Ishikawa (cell line): ENCODE measurements around the gene ADIG.

Experiments
- EGR1 ChIP-seq: IDR thresholded peaks from 2 replicates; pipeline ENCODE4 v1.6.1; 2012
- EP300 ChIP-seq: IDR thresholded peaks from 2 replicates; pipeline ENCODE4 v1.6.1; 2012; ENCODE audit warnings: borderline replicate concordance
- FOXM1 ChIP-seq: IDR thresholded peaks from 2 replicates; pipeline ENCODE4 v1.6.1; 2012; ENCODE audit warnings: low read depth, borderline replicate concordance
- RAD21 ChIP-seq: IDR thresholded peaks from 2 replicates; pipeline ENCODE4 v1.6.1; 2012; ENCODE audit warnings: low read depth
- TEAD4 ChIP-seq: IDR thresholded peaks from 2 replicates; pipeline ENCODE4 v1.6.1; 2012
- YY1 ChIP-seq: IDR thresholded peaks from 2 replicates; pipeline ENCODE4 v1.6.1; 2012; ENCODE audit warnings: low read depth
- TF ChIP-seq, protein P1 (sequence below): IDR thresholded peaks from 2 replicates; pipeline ENCODE4 v1.6.1; 2012; ENCODE audit warnings: low read depth, mild to moderate bottlenecking
- TF ChIP-seq, protein P2 (sequence below): IDR thresholded peaks from 2 replicates; pipeline ENCODE4 v1.6.1; 2012

DNA sequence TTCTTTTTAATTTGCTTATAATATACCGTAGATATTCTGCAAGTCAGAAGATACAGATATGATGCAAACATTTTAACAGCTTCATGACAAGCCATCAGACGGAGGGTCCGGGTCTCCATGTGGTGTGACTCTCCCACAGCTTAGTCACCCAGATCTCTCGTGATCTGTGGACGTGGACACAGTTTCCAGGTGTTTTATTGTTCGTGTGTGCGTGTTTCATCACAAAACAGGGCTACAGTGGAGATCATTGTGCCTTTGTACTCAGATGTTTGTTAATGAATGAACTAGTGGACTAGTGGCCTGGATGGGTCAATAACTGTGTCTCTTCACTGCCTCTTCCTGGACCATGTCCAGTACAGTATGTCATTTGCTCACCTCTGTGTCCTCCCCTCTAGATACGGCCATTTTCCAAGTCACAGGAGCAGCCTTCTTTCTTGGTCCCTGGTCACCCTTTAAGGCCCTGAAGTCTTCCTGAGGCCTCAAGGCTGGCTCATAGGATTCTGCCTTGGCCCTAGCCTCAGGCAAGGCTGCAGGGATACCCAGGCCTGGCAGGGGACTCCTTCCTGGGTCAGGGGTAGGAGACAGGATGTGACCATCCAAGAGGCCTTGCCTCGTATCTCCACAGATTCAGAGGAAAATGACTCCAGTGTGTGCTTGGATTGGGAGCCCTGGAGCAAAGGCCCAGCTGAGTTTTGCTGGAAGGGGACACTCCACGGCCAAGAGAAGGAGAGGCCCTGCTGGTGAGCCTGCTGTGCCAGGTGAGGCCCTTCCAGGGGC is 4.6 kb downstream of the ADIG start:
- TF ChIP-seq TEAD4, result no peak
- no peak for TF ChIP-seq EP300
- no peak for TF ChIP-seq YY1
- TF ChIP-seq RAD21, result no peak
- TF ChIP-seq, protein P1, sequence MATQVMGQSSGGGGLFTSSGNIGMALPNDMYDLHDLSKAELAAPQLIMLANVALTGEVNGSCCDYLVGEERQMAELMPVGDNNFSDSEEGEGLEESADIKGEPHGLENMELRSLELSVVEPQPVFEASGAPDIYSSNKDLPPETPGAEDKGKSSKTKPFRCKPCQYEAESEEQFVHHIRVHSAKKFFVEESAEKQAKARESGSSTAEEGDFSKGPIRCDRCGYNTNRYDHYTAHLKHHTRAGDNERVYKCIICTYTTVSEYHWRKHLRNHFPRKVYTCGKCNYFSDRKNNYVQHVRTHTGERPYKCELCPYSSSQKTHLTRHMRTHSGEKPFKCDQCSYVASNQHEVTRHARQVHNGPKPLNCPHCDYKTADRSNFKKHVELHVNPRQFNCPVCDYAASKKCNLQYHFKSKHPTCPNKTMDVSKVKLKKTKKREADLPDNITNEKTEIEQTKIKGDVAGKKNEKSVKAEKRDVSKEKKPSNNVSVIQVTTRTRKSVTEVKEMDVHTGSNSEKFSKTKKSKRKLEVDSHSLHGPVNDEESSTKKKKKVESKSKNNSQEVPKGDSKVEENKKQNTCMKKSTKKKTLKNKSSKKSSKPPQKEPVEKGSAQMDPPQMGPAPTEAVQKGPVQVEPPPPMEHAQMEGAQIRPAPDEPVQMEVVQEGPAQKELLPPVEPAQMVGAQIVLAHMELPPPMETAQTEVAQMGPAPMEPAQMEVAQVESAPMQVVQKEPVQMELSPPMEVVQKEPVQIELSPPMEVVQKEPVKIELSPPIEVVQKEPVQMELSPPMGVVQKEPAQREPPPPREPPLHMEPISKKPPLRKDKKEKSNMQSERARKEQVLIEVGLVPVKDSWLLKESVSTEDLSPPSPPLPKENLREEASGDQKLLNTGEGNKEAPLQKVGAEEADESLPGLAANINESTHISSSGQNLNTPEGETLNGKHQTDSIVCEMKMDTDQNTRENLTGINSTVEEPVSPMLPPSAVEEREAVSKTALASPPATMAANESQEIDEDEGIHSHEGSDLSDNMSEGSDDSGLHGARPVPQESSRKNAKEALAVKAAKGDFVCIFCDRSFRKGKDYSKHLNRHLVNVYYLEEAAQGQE, result no peak
- TF ChIP-seq EGR1, result no peak
- TF ChIP-seq, protein P2, sequence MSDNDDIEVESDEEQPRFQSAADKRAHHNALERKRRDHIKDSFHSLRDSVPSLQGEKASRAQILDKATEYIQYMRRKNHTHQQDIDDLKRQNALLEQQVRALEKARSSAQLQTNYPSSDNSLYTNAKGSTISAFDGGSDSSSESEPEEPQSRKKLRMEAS, result no peak
- TF ChIP-seq FOXM1, result no peak
